Measurements from ENCODE around the gene OR5K4.

- no peak for TF ChIP-seq POLR2A (IDR thresholded peaks at IDR 0.05; ENCODE audit: low read depth)
- TF ChIP-seq, protein P1, sequence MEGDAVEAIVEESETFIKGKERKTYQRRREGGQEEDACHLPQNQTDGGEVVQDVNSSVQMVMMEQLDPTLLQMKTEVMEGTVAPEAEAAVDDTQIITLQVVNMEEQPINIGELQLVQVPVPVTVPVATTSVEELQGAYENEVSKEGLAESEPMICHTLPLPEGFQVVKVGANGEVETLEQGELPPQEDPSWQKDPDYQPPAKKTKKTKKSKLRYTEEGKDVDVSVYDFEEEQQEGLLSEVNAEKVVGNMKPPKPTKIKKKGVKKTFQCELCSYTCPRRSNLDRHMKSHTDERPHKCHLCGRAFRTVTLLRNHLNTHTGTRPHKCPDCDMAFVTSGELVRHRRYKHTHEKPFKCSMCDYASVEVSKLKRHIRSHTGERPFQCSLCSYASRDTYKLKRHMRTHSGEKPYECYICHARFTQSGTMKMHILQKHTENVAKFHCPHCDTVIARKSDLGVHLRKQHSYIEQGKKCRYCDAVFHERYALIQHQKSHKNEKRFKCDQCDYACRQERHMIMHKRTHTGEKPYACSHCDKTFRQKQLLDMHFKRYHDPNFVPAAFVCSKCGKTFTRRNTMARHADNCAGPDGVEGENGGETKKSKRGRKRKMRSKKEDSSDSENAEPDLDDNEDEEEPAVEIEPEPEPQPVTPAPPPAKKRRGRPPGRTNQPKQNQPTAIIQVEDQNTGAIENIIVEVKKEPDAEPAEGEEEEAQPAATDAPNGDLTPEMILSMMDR (IDR thresholded peaks at IDR 0.05): no peak
Observed at GRCh38 chr3:98333989-98334606, 19.6 kb upstream of the OR5K4 start.
